ENCODE results near the gene SLC6A20. TPM values are rescaled to one million over a fixed set of nuclear protein-coding genes. Genes with fewer than 3 reads are reported as not detected.

SLC6A20 gene
- total and polyA plus RNA-seq, 4 donors = 0.08 to 0.16 (median 0.10) TPM; not detected in 1

DNA sequence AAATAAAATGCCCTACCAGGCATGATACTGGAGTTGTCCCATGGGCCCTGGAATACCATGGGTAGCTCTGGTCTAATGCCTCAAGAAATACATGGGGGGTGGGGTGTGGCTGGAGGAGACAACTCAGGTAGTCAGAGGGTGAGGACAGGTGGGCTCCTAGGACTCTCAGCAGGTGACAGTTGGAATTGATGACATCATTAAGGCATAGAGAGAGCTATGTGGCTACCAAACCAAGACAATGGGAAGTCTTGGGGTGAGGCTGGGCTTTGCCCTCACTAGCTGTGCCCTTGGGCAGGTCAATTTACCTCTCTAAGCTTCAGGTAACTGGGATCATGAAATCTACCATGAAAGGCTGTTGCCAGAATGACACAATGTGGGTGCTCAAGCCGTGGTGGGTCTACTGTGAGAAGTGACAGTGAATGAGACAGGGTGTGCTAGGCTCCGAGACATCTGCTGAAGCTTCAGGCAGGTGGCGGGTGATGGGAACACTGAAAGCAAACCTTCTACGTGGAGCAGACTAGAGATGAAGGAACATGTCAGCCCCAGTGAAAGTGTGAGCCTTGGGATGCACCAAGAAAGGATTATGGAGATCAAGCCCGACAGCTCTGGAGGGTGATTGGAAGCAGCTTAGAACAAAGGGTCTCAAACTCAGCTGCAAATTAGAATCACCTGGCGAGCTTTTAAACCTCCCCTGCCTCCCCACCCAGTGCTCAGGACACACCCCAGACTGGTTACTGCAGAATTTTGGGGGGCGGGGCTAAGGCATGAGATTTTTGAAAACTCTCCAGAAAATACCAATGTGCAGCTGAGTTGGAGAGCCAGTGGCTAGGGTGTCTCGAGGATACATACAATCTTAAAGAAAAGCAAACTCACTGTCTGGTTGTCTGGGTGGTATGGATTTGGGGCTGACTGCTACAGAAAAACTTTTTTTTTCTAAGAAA, 21.5 kb downstream of the SLC6A20 start (continued):
- TF ChIP-seq, protein P1, sequence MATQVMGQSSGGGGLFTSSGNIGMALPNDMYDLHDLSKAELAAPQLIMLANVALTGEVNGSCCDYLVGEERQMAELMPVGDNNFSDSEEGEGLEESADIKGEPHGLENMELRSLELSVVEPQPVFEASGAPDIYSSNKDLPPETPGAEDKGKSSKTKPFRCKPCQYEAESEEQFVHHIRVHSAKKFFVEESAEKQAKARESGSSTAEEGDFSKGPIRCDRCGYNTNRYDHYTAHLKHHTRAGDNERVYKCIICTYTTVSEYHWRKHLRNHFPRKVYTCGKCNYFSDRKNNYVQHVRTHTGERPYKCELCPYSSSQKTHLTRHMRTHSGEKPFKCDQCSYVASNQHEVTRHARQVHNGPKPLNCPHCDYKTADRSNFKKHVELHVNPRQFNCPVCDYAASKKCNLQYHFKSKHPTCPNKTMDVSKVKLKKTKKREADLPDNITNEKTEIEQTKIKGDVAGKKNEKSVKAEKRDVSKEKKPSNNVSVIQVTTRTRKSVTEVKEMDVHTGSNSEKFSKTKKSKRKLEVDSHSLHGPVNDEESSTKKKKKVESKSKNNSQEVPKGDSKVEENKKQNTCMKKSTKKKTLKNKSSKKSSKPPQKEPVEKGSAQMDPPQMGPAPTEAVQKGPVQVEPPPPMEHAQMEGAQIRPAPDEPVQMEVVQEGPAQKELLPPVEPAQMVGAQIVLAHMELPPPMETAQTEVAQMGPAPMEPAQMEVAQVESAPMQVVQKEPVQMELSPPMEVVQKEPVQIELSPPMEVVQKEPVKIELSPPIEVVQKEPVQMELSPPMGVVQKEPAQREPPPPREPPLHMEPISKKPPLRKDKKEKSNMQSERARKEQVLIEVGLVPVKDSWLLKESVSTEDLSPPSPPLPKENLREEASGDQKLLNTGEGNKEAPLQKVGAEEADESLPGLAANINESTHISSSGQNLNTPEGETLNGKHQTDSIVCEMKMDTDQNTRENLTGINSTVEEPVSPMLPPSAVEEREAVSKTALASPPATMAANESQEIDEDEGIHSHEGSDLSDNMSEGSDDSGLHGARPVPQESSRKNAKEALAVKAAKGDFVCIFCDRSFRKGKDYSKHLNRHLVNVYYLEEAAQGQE (IDR thresholded peaks at IDR 0.05) = no peak
- TF ChIP-seq FOXA2 (IDR thresholded peaks at IDR 0.05) = no peak
- no peak for TF ChIP-seq FOXA1 (IDR thresholded peaks at IDR 0.05)

- WGBS = 66% methylated on average over 7 of the region's 7 CpGs
- no peaks in the 10 kb centered on the region for H3K27me3 ChIP-seq (ENCODE audit: control insufficient read depth in 4 of 4, insufficient read depth in 4 of 4, low read length in 3 of 4)
- TF ChIP-seq CTCF (IDR thresholded peaks at IDR 0.05; ENCODE audit: low read depth, low read length, missing input control) = no peak
- peak; percentile 27 for TF ChIP-seq NR2F2 (IDR thresholded peaks at IDR 0.05)
These were observed 22.5 kb downstream of the SLC6A20 start for GRCh38 chr3:45773714-45774449.

DNA sequence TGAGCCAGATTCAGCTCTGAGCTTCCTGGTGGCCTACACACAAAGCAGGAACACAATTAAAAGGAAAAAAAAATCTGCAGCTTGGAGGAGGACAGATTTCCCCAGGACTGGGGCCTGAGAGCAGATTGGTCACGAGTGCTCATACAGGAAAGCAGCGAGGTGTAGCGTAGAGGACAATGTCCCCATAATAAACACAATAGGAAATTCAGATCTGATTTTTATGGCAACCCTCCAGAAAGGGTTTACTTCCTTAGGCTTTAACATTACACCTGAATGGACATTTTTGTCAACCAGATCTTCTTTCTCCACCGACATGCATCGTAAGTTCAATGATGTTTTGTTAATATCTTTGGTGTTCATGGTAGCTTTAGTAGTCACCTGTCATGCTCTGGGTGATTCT, 23.3 kb downstream of the SLC6A20 start:
- H3K36me3 ChIP-seq (ENCODE audit: control insufficient read depth in 4 of 4, insufficient read depth in 3 of 4, low read depth in 1 of 4, low read length in 3 of 4) = no peaks in the 10 kb centered on the region
- H3K4me3 ChIP-seq (ENCODE audit: low read depth in 1 of 3, low read length in 3 of 3) = no peak overlapping the region
- TF ChIP-seq, protein P2, sequence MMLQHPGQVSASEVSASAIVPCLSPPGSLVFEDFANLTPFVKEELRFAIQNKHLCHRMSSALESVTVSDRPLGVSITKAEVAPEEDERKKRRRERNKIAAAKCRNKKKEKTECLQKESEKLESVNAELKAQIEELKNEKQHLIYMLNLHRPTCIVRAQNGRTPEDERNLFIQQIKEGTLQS (IDR thresholded peaks at IDR 0.05) = no peak
- TF ChIP-seq CTCF (IDR thresholded peaks at IDR 0.05; ENCODE audit: low read depth, low read length, missing input control) (no peak), GABPA (IDR thresholded peaks at IDR 0.05 in 1 of 2, conservative IDR thresholded peaks at IDR 0.05 in 1 of 2) (no peak), MAX (IDR thresholded peaks at IDR 0.05) (no peak), JUND (IDR thresholded peaks at IDR 0.05) (no peak), YY1 (IDR thresholded peaks at IDR 0.05) (no peak), RAD21 (IDR thresholded peaks at IDR 0.05) (no peak), FOXA1 (IDR thresholded peaks at IDR 0.05) (no peak), HNF4A (conservative IDR thresholded peaks at IDR 0.05) (no peak)
- TF ChIP-seq, protein P1 (IDR thresholded peaks at IDR 0.05) = no peak
- no peak overlapping the region for H3K27ac ChIP-seq (ENCODE audit: low read depth in 1 of 2, low read length in 2 of 2)
- 83% methylated on average over 5 of the region's 5 CpGs for WGBS
- H3K9ac ChIP-seq (ENCODE audit: low read depth in 1 of 2, low read length in 2 of 2) = no peak overlapping the region
- no peaks in the 10 kb centered on the region for H3K27me3 ChIP-seq (ENCODE audit: control insufficient read depth in 4 of 4, insufficient read depth in 4 of 4, low read length in 3 of 4)
- peaks cover 0 to 7% (median 2%) of the 10 kb centered on the region in 4 donors for H3K4me1 ChIP-seq (ENCODE audit: control insufficient read depth in 4 of 4, insufficient read depth in 4 of 4, low read length in 3 of 4)
- no peaks in the 10 kb centered on the region for H3K9me3 ChIP-seq (ENCODE audit: control insufficient read depth in 4 of 4, low read length in 3 of 4)
- DNase-seq (ENCODE audit: low spot score) = no peak

More at GRCh38 chr3:45773714-45774449, 22.5 kb downstream of the SLC6A20 start:
- Histone ChIP-seq H3K36me3 (ENCODE audit: control insufficient read depth in 4 of 4, insufficient read depth in 3 of 4, low read depth in 1 of 4, low read length in 3 of 4) (no peaks in the 10 kb centered on the region), H3K9ac (ENCODE audit: low read depth in 1 of 2, low read length in 2 of 2) (no peak overlapping the region), H3K4me3 (ENCODE audit: low read depth in 1 of 3, low read length in 3 of 3) (no peak overlapping the region), H3K27ac (ENCODE audit: low read depth in 1 of 2, low read length in 2 of 2) (no peak overlapping the region), H3K9me3 (ENCODE audit: control insufficient read depth in 4 of 4, low read length in 3 of 4) (no peaks in the 10 kb centered on the region), H3K4me1 (ENCODE audit: control insufficient read depth in 4 of 4, insufficient read depth in 4 of 4, low read length in 3 of 4) (peaks cover 0 to 8% (median 4%) of the 10 kb centered on the region in 4 donors)
- DNase-seq (ENCODE audit: low spot score) = no peak
